Measurements from ENCODE around the gene NEDD4L. TPM values are rescaled to one million over a fixed set of nuclear protein-coding genes. Genes with fewer than 3 reads are reported as not detected.
"Not testable (repeated sequence)": the region's sequence is repeated elsewhere in the genome, so short reads cannot be mapped to it uniquely, and the experiment has no call there.

NEDD4L gene
- total and polyA plus RNA-seq, 8 donors = 45.0 to 113 (median 66.4) TPM

- WGBS, 2 donors = 68% methylated on average over 5 of the region's 5 CpGs
- Histone ChIP-seq H3K4me1 (peaks cover 38 to 47% (median 46%) of the 10 kb centered on the region in 3 donors), H3K9me3 (no peaks in the 10 kb centered on the region), H3K36me3 (no peaks in the 10 kb centered on the region), H3K27ac (peak overlapping the region in 3 of 4 donors; percentile 37 to 90 (median 79)), H3K27me3 (no peaks in the 10 kb centered on the region), H3K4me3 (no peak overlapping the region)
- FAIRE-seq (no peak), DNase-seq (no peak), ATAC-seq (no peak)
- no peak for TF ChIP-seq CTCF (IDR thresholded peaks at IDR 0.05)
- intact Hi-C loops (cut with DNase I) = no loop called here
These were observed 220.0 kb downstream of the NEDD4L start for GRCh38 chr18:58264075-58264474.

- peaks cover 37 to 54% (median 54%) of the 10 kb centered on the region in 3 donors for H3K4me1 ChIP-seq
- H3K27ac ChIP-seq = peak overlapping the region in 1 of 4 donors; percentile 90
- ATAC-seq = no peak
These were observed 220.8 kb downstream of the NEDD4L start for GRCh38 chr18:58264840-58265239.

GRCh38 chr18:58265489-58265888, 221.5 kb downstream of the NEDD4L start:
- H3K27me3 ChIP-seq; DNase-seq; ATAC-seq; H3K9me3 ChIP-seq; H3K36me3 ChIP-seq; intact Hi-C loops (cut with DNase I); H3K27ac ChIP-seq; FAIRE-seq; H3K4me3 ChIP-seq: not testable (repeated sequence)
- 97 to 98% methylated on average over 3 of the region's 3 CpGs for WGBS, 2 donors
- peaks cover 36 to 61% (median 60%) of the 10 kb centered on the region in 3 donors for H3K4me1 ChIP-seq

More at GRCh38 chr18:58264840-58265239, 220.8 kb downstream of the NEDD4L start:
- WGBS, 2 donors = 85 to 94% methylated on average over 2 of the region's 2 CpGs
- intact Hi-C loops (cut with DNase I) = no loop called here
- Histone ChIP-seq H3K4me3 (no peak overlapping the region), H3K36me3 (no peaks in the 10 kb centered on the region), H3K9me3 (no peaks in the 10 kb centered on the region), H3K27me3 (no peaks in the 10 kb centered on the region)
- FAIRE-seq (no peak), DNase-seq (no peak)
- no peak for TF ChIP-seq CTCF (IDR thresholded peaks at IDR 0.05)

GRCh38 chr18:58266291-58266690, 222.3 kb downstream of the NEDD4L start:
- H3K27me3 ChIP-seq = no peaks in the 10 kb centered on the region
- H3K9me3 ChIP-seq = no peaks in the 10 kb centered on the region
- H3K36me3 ChIP-seq = no peaks in the 10 kb centered on the region
- DNase-seq (no peak), FAIRE-seq (no peak), ATAC-seq (no peak)
- intact Hi-C loops (cut with DNase I) = no loop called here
- no peak for TF ChIP-seq CTCF (IDR thresholded peaks at IDR 0.05)
- H3K4me1 ChIP-seq = peaks cover 44 to 67% (median 64%) of the 10 kb centered on the region in 3 donors
- WGBS, 2 donors = 64 to 69% methylated on average over 1 of the region's 1 CpG
- H3K4me3 ChIP-seq = no peak overlapping the region
- H3K27ac ChIP-seq = no peak overlapping the region

- no peak for FAIRE-seq
- DNase-seq = no peak
- Histone ChIP-seq H3K27ac (peak overlapping the region in 1 of 4 donors; percentile 79), H3K4me3 (no peak overlapping the region), H3K9me3 (no peaks in the 10 kb centered on the region), H3K36me3 (no peaks in the 10 kb centered on the region), H3K27me3 (no peaks in the 10 kb centered on the region), H3K4me1 (peaks cover 39 to 67% (median 64%) of the 10 kb centered on the region in 3 donors)
- intact Hi-C loops (cut with DNase I) = no loop called here
- no peak for ATAC-seq
- TF ChIP-seq CTCF (IDR thresholded peaks at IDR 0.05) = no peak
- WGBS, 2 donors = 94% methylated on average over 6 of the region's 6 CpGs
These were observed 223.5 kb downstream of the NEDD4L start for GRCh38 chr18:58267493-58267892.

Measured in pancreas (tissue), 10 donors.